ENCODE measurements around the gene ALDH3B1.

Gene ALDH3B1

GRCh38 chr11:67997475-67997921 is 12.6 kb upstream of the ALDH3B1 start:
- DNase-seq: no peak

GRCh38 chr11:67998150-67999045 is 11.7 kb upstream of the ALDH3B1 start:
- DNase-seq: no peak

- no peak for DNase-seq
These were observed 10.9 kb upstream of the ALDH3B1 start for GRCh38 chr11:67999201-67999629.

GRCh38 chr11:67999704-68000103 is 10.4 kb upstream of the ALDH3B1 start:
- DNase-seq: no peak

GRCh38 chr11:68002575-68002937 is 7.6 kb upstream of the ALDH3B1 start:
- DNase-seq: no peak

- DNase-seq: peak; percentile 33 to 62
These were observed 6.9 kb upstream of the ALDH3B1 start for GRCh38 chr11:68002938-68003845.

- peak; percentile 78 to 79 for DNase-seq
These were observed 6.1 kb upstream of the ALDH3B1 start, which contains the start of gene UNC93B1 for GRCh38 chr11:68003846-68004550. UNC93B1 (minus strand) TSS chr11:68004097; CDS start chr11:68004043, 54 bp downstream.

GRCh38 chr11:68004551-68005335 is 5.4 kb upstream of the ALDH3B1 start:
- no peak for DNase-seq

GRCh38 chr11:68006606-68007166 is 3.4 kb upstream of the ALDH3B1 start:
- no peak for DNase-seq

- DNase-seq: no peak
These were observed 2.4 kb upstream of the ALDH3B1 start for GRCh38 chr11:68007498-68008380.

GRCh38 chr11:68008381-68009337 is 1.5 kb upstream of the ALDH3B1 start:
- no peak for DNase-seq

GRCh38 chr11:68009391-68010089 is 587 bp upstream of the ALDH3B1 start:
- no peak for DNase-seq

GRCh38 chr11:68011051-68011943 is 1.2 kb downstream of the ALDH3B1 start:
- DNase-seq: no peak

GRCh38 chr11:68012044-68012842 is 2.1 kb downstream of the ALDH3B1 start:
- DNase-seq: no peak

GRCh38 chr11:68012843-68013610 is 2.9 kb downstream of the ALDH3B1 start:
- DNase-seq: no peak

- no peak for DNase-seq
These were observed 3.6 kb downstream of the ALDH3B1 start for GRCh38 chr11:68013611-68014156.
